Colonic mucosa (tissue), 4 donors: Measurements from ENCODE around the gene CCDC102B. TPM values are rescaled to one million over a fixed set of nuclear protein-coding genes. Genes with fewer than 3 reads are reported as not detected.

Source experiments
- DNase-seq: peaks from one replicate; pipeline ENCODE4 v3.0.0-alpha.2; 2020
- H3K27ac ChIP-seq: fragments of 200-600 bp; one replicate; pipeline ENCODE4 v1.8.0; 2021
- H3K27me3 ChIP-seq: fragments of 200-600 bp; one replicate; pipeline ENCODE4 v1.8.0; 2021
- H3K36me3 ChIP-seq: fragments of 200-600 bp; one replicate; pipeline ENCODE4 v1.8.0; 2021
- H3K4me1 ChIP-seq: fragments of 200-600 bp; one replicate; pipeline ENCODE4 v1.8.0; 2021; ENCODE audit warnings: mild to moderate bottlenecking
- H3K4me3 ChIP-seq: fragments of 200-600 bp; one replicate; pipeline ENCODE4 v1.8.0; 2021
- H3K9ac ChIP-seq, 2 donors: one replicate each; pipeline ENCODE4 v1.7.0; 2013; ENCODE audit warnings: control low read depth in 2 of 2, low read depth in 2 of 2, low read length in 2 of 2
- H3K9me3 ChIP-seq: fragments of 200-600 bp; one replicate; pipeline ENCODE4 v1.8.0; 2021
- CTCF ChIP-seq: fragments of 200-600 bp; IDR thresholded peaks from one replicate; pipeline ENCODE4 v1.8.0; 2022; ENCODE audit warnings: antibody characterized with exemption, mild to moderate bottlenecking
- intact Hi-C: fragments of 100-400 bp; cut with DNase I; formaldehyde crosslinking; loops from one replicate; pipeline ENCODE4 v1.14.1; 2022
- total RNA-seq, 2 donors: library from RNA; stranded (reverse); fragmentation: NEBNext Ultra II Directional in 1 of 2; extraction: Animal tissue kit (Norgen Biotek cat#: 25700) in 1 of 2; gene quantifications; one replicate each; pipeline ENCODE4 v1.2.1, GENCODE V29; 2021
- donor health status: healthy.
- donor health status: DM: no; HTN: no; CAD: no.
- donor health status: DM: no; HTN: no; CAD: no.

Gene CCDC102B
- total RNA-seq, 2 donors from 2014 or later = 1.7 to 3.3 TPM

- no peak overlapping the region for H3K27ac ChIP-seq
- no peaks in the 10 kb centered on the region for H3K4me1 ChIP-seq
- DNase-seq = no peak
- intact Hi-C loops = no loop called here
- no peak overlapping the region for H3K9ac ChIP-seq
- no peaks in the 10 kb centered on the region for H3K9me3 ChIP-seq
- H3K36me3 ChIP-seq = no peaks in the 10 kb centered on the region
- H3K27me3 ChIP-seq = no peaks in the 10 kb centered on the region
- no peak overlapping the region for H3K4me3 ChIP-seq
- TF ChIP-seq CTCF = no peak
Measured at GRCh38 chr18:68954738-68955137, 156.9 kb downstream of the CCDC102B start.

GRCh38 chr18:68956650-68957049, 158.8 kb downstream of the CCDC102B start:
- Histone ChIP-seq H3K27me3 (no peaks in the 10 kb centered on the region), H3K9ac (no peak overlapping the region), H3K36me3 (no peaks in the 10 kb centered on the region), H3K9me3 (no peaks in the 10 kb centered on the region), H3K4me1 (no peaks in the 10 kb centered on the region), H3K27ac (no peak overlapping the region), H3K4me3 (no peak overlapping the region)
- DNase-seq = no peak
- intact Hi-C loops = no loop called here
- no peak for TF ChIP-seq CTCF

- intact Hi-C loops = no loop called here
- H3K4me1 ChIP-seq = no peaks in the 10 kb centered on the region
- no peak overlapping the region for H3K4me3 ChIP-seq
- no peaks in the 10 kb centered on the region for H3K9me3 ChIP-seq
- H3K27ac ChIP-seq = no peak overlapping the region
- no peak for DNase-seq
- H3K9ac ChIP-seq = no peak overlapping the region
- H3K27me3 ChIP-seq = no peaks in the 10 kb centered on the region
- H3K36me3 ChIP-seq = no peaks in the 10 kb centered on the region
- no peak for TF ChIP-seq CTCF
Measured at GRCh38 chr18:68960355-68960754, 162.5 kb downstream of the CCDC102B start.

GRCh38 chr18:68962623-68963022, 164.7 kb downstream of the CCDC102B start:
- Histone ChIP-seq H3K4me1 (no peaks in the 10 kb centered on the region), H3K36me3 (no peaks in the 10 kb centered on the region), H3K27ac (no peak overlapping the region), H3K9ac (no peak overlapping the region), H3K27me3 (no peaks in the 10 kb centered on the region), H3K9me3 (no peaks in the 10 kb centered on the region), H3K4me3 (no peak overlapping the region)
- DNase-seq = no peak
- intact Hi-C loops = no loop called here
- no peak for TF ChIP-seq CTCF

GRCh38 chr18:68965817-68966216, 167.9 kb downstream of the CCDC102B start:
- Histone ChIP-seq H3K9ac (no peak overlapping the region), H3K9me3 (no peaks in the 10 kb centered on the region), H3K27me3 (no peaks in the 10 kb centered on the region), H3K4me3 (no peak overlapping the region), H3K36me3 (no peaks in the 10 kb centered on the region), H3K4me1 (no peaks in the 10 kb centered on the region), H3K27ac (no peak overlapping the region)
- TF ChIP-seq CTCF = no peak
- no peak for DNase-seq
- intact Hi-C loops = no loop called here

- intact Hi-C loops = no loop called here
- Histone ChIP-seq H3K4me3 (no peak overlapping the region), H3K9ac (no peak overlapping the region), H3K36me3 (no peaks in the 10 kb centered on the region), H3K4me1 (no peaks in the 10 kb centered on the region), H3K27ac (no peak overlapping the region), H3K9me3 (no peaks in the 10 kb centered on the region), H3K27me3 (no peaks in the 10 kb centered on the region)
- DNase-seq = no peak
- TF ChIP-seq CTCF = no peak
Measured at GRCh38 chr18:68969027-68969426, 171.1 kb downstream of the CCDC102B start.
